OCI-LY7 (cell line): Measurements from ENCODE around the gene IPO9. TPM values are rescaled to one million over a fixed set of nuclear protein-coding genes. Genes with fewer than 3 reads are reported as not detected.

ENCODE experiments used
- BruUV-seq: library from RNA; stranded (reverse); fragments of 400-500 nt; replicated peaks from 2 replicates; lab custom pipeline; 2021; lab: Mats Ljungman, UMichigan
- CTCF ChIA-PET: fragments of 300-600 bp; sonication (Branson Sonifier 250); formaldehyde crosslinking; loops from one replicate; lab custom pipeline; 2022; ENCODE audit warnings: antibody characterized with exemption; ENCODE audit not compliant: unreplicated experiment; lab: Charles Lee
- POLR2A ChIA-PET: fragments of 300-600 bp; sonication (Branson Sonifier 250); formaldehyde crosslinking; loops from one replicate; lab custom pipeline; 2022; ENCODE audit warnings: antibody characterized with exemption; lab: Charles Lee
- DNase-seq: peaks from one replicate; pipeline ENCODE4 v3.0.0-alpha.2; 2015; ENCODE audit warnings: low spot score
- H2AFZ ChIP-seq: fragments of 200-600 bp; sonication (generic), shearing (Covaris generic); 2 replicates; pipeline ENCODE4 v1.6.1; 2014; ENCODE audit warnings: mild to moderate bottlenecking, antibody characterized with exemption, low read length, moderate library complexity
- H3K27ac ChIP-seq: fragments of 200-600 bp; sonication (generic); 2 replicates; pipeline ENCODE4 v1.5.1; 2014; ENCODE audit warnings: mixed run types, low read depth, mild to moderate bottlenecking, moderate library complexity, low read length, inconsistent platforms; ENCODE audit not compliant: poor library complexity, severe bottlenecking
- H3K36me3 ChIP-seq: fragments of 200-600 bp; sonication (generic); 2 replicates; pipeline ENCODE4 v1.6.1; 2014; ENCODE audit warnings: mild to moderate bottlenecking, antibody characterized with exemption, low read length, moderate library complexity, mixed read lengths; ENCODE audit not compliant: insufficient read depth
- H3K4me1 ChIP-seq: fragments of 200-600 bp; sonication (generic); 2 replicates; pipeline ENCODE4 v1.5.1; 2014; ENCODE audit warnings: mild to moderate bottlenecking, low read length; ENCODE audit not compliant: insufficient read depth, poor library complexity, severe bottlenecking
- H3K4me2 ChIP-seq: fragments of 200-600 bp; sonication (generic); 2 replicates; pipeline ENCODE4 v1.6.1; 2014; ENCODE audit warnings: mild to moderate bottlenecking, low read length
- H3K4me3 ChIP-seq: fragments of 200-600 bp; sonication (generic); 2 replicates; pipeline ENCODE4 v1.5.1; 2014; ENCODE audit warnings: mild to moderate bottlenecking, low read depth, low read length; ENCODE audit not compliant: poor library complexity, severe bottlenecking
- H3K79me2 ChIP-seq: fragments of 200-600 bp; sonication (generic); 2 replicates; pipeline ENCODE4 v1.6.1; 2016; ENCODE audit warnings: low read depth, mild to moderate bottlenecking, low read length, moderate library complexity, mixed read lengths; ENCODE audit not compliant: insufficient read depth
- H3K9me2 ChIP-seq: fragments of 200-600 bp; sonication (generic); 2 replicates; pipeline ENCODE4 v1.6.1; 2016; ENCODE audit warnings: mild to moderate bottlenecking, low read length, mixed read lengths; ENCODE audit not compliant: insufficient read depth
- H3K9me3 ChIP-seq: fragments of 200-600 bp; sonication (generic); 2 replicates; pipeline ENCODE4 v1.6.1; 2014; ENCODE audit warnings: mild to moderate bottlenecking, mixed run types, low read length, mixed read lengths
- H4K20me1 ChIP-seq: fragments of 200-600 bp; sonication (generic); 2 replicates; pipeline ENCODE4 v1.6.1; 2014; ENCODE audit warnings: mild to moderate bottlenecking, antibody characterized with exemption, low read length, moderate library complexity, mixed read lengths; ENCODE audit not compliant: insufficient read depth
- CTCF ChIP-seq: fragments of 200-600 bp; sonication (generic); conservative IDR thresholded peaks from 2 replicates; pipeline ENCODE4 v1.5.1; 2014; ENCODE audit warnings: mild to moderate bottlenecking, antibody characterized with exemption, low read length, moderate library complexity, mixed read lengths
- EZH2phosphoT487 ChIP-seq: fragments of 200-600 bp; sonication (generic); IDR thresholded peaks from 2 replicates; pipeline ENCODE4 v1.6.1; 2018; ENCODE audit warnings: low read depth, borderline replicate concordance, mild to moderate bottlenecking, mixed run types, antibody characterized with exemption, low read length, moderate library complexity, mixed read lengths
- intact Hi-C: fragments of 100-400 bp; cut with micrococcal nuclease; formaldehyde crosslinking; loops from one replicate; pipeline ENCODE4 v1.10.0; 2022; ENCODE audit not compliant: unreplicated experiment
- total RNA-seq, 2 experiments: library from RNA; depleted of rRNA in 1 of 2; stranded (reverse); fragments of >200 nt in 1 of 2; shearing (Covaris generic) in 1 of 2; gene quantifications; 2 replicates each; pipeline ENCODE4 v1.2.3, GENCODE V29; 2014 to 2022

IPO9 gene
- total RNA-seq, 2 experiments from 2014 or later: 47.2 to 67.9 TPM

GRCh38 chr1:201840055-201840454 is 11.1 kb downstream of the IPO9 start:
- peaks cover 99% of the 10 kb centered on the region for H3K79me2 ChIP-seq
- H4K20me1 ChIP-seq: peaks cover 39% of the 10 kb centered on the region
- CTCF ChIA-PET: no interaction called here
- H3K36me3 ChIP-seq: peaks cover 81% of the 10 kb centered on the region
- DNase-seq: no peak
- H3K4me3 ChIP-seq: no peak overlapping the region
- intact Hi-C loops: no loop called here
- no peak overlapping the region for H3K27ac ChIP-seq
- H3K9me2 ChIP-seq: no peaks in the 10 kb centered on the region
- no peaks in the 10 kb centered on the region for H3K4me1 ChIP-seq
- BruUV-seq: no TSS peak
- H3K4me2 ChIP-seq: no peak overlapping the region
- POLR2A ChIA-PET: interaction anchor here (0.6 to 1.2 kb wide), 2 partner anchors 10 to 302 kb away, joined by 3 read pairs; no protein-coding TSS in a partner anchor
- no peaks in the 10 kb centered on the region for H3K9me3 ChIP-seq
- no peak overlapping the region for H2AFZ ChIP-seq
- TF ChIP-seq CTCF (no peak), EZH2phosphoT487 (no peak)

DNA sequence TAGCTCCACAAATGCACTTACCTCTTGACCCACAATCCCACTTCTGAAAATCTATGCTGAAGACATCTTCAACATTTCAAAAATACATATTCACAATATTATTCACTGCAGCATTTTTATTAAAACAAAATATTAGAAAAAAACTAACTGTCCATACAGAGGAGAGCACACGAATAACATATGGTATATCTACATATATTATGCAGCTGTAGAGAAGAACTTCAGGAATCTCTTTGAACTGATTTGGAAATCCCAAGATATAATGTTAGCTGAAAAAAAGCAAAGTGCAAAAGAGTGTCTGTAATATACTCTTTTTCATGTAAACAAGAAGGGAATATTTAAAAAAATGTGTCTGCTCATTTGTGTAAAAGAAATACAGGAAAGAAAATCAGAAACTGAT is 11.5 kb downstream of the IPO9 start:
- CTCF ChIA-PET: interaction anchor here (0.5 kb wide), 1 partner anchor 392 kb away, joined by 3 read pairs; no protein-coding TSS in a partner anchor
- BruUV-seq: no TSS peak
- H3K27ac ChIP-seq: no peak overlapping the region
- peaks cover 77% of the 10 kb centered on the region for H3K36me3 ChIP-seq
- H2AFZ ChIP-seq: no peak overlapping the region
- TF ChIP-seq EZH2phosphoT487: no peak
- no peak for TF ChIP-seq CTCF
- intact Hi-C loops: no loop called here
- peaks cover 34% of the 10 kb centered on the region for H4K20me1 ChIP-seq
- peaks cover 99% of the 10 kb centered on the region for H3K79me2 ChIP-seq
- H3K4me1 ChIP-seq: no peaks in the 10 kb centered on the region
- H3K4me3 ChIP-seq: no peak overlapping the region
- POLR2A ChIA-PET: interaction anchor here (0.6 to 1.2 kb wide), 2 partner anchors 11 to 301 kb away, joined by 3 read pairs; no protein-coding TSS in a partner anchor
- no peak overlapping the region for H3K4me2 ChIP-seq
- no peaks in the 10 kb centered on the region for H3K9me2 ChIP-seq
- no peak for DNase-seq
- H3K9me3 ChIP-seq: no peaks in the 10 kb centered on the region

- DNase-seq: no peak
- H3K4me2 ChIP-seq: no peak overlapping the region
- H3K36me3 ChIP-seq: peaks cover 72% of the 10 kb centered on the region
- H4K20me1 ChIP-seq: peaks cover 33% of the 10 kb centered on the region
- H3K9me3 ChIP-seq: no peaks in the 10 kb centered on the region
- ChIA-PET CTCF (no interaction called here), POLR2A (interaction anchor here (0.8 to 1.0 kb wide), 2 partner anchors 11 to 126 kb away, joined by 3 read pairs; no protein-coding TSS in a partner anchor)
- H3K27ac ChIP-seq: no peak overlapping the region
- BruUV-seq: no TSS peak
- intact Hi-C loops: no loop called here
- H2AFZ ChIP-seq: no peak overlapping the region
- H3K4me3 ChIP-seq: no peak overlapping the region
- H3K4me1 ChIP-seq: no peaks in the 10 kb centered on the region
- H3K79me2 ChIP-seq: peaks cover 98% of the 10 kb centered on the region
- no peak for TF ChIP-seq CTCF
- no peak for TF ChIP-seq EZH2phosphoT487
- H3K9me2 ChIP-seq: no peaks in the 10 kb centered on the region
Observed at GRCh38 chr1:201841265-201841912, 12.4 kb downstream of the IPO9 start.
